Heart right ventricle (tissue), 16 donors: Measurements from ENCODE around the gene PXDC1. TPM values are rescaled to one million over a fixed set of nuclear protein-coding genes. Genes with fewer than 3 reads are reported as not detected.

Source experiments
- ATAC-seq, 8 donors: fragments of 200-7000 bp; cut with Tn5 transposase; one replicate each; pipeline ENCODE4 v1.9.1; 2020; ENCODE audit warnings: mild to moderate bottlenecking in 8 of 8, moderate library complexity in 8 of 8, moderate number of reproducible peaks in 1 of 8
- DNase-seq, 2 donors: peaks; one replicate each; pipeline ENCODE4 v3.0.0-alpha.2; 2020
- H3K27ac ChIP-seq, 10 donors: fragments of 200-600 bp; sonication (generic) in 2 of 10; one replicate each; pipeline versions ENCODE4 v1.5.0 to v1.8.0; 2020 to 2022; ENCODE audit warnings: mild to moderate bottlenecking in 3 of 10
- H3K27me3 ChIP-seq, 7 donors: fragments of 200-600 bp; one replicate each; pipeline ENCODE4 v1.8.0; 2021 to 2022; ENCODE audit warnings: mild to moderate bottlenecking in 2 of 7
- H3K36me3 ChIP-seq, 9 donors: fragments of 200-600 bp; sonication (generic) in 1 of 9; one replicate each; pipeline versions ENCODE4 v1.5.0 to v1.8.0; 2020 to 2022; ENCODE audit warnings: mild to moderate bottlenecking in 2 of 9
- H3K4me1 ChIP-seq, 9 donors: fragments of 200-600 bp; sonication (generic) in 1 of 9; one replicate each; pipeline versions ENCODE4 v1.5.0 to v1.8.0; 2020 to 2022; ENCODE audit warnings: mild to moderate bottlenecking in 4 of 9
- H3K4me3 ChIP-seq, 10 donors: fragments of 200-600 bp; sonication (generic) in 2 of 10; one replicate each; pipeline versions ENCODE4 v1.5.0 to v1.8.0; 2020 to 2022; ENCODE audit warnings: mild to moderate bottlenecking in 7 of 10, moderate library complexity in 2 of 10
- H3K9me3 ChIP-seq, 11 donors: fragments of 200-600 bp in 10 of 11; sonication (generic) in 2 of 11; one replicate each; pipeline versions ENCODE4 v1.5.0 to v1.8.0; 2013 to 2022; ENCODE audit warnings: mild to moderate bottlenecking in 2 of 11, control low read depth in 1 of 11, moderate library complexity in 1 of 11
- WGBS, 2 donors: extraction: QIAGEN DNeasy Blood & Tissue Kit; methylation state at CpG; one replicate each; pipeline ENCODE4 v1.1.7; 2013; ENCODE audit warnings: inconsistent platforms in 1 of 2; 5-methylcytosine and 5-hydroxymethylcytosine counted together
- intact Hi-C, 10 donors: fragments of 100-400 bp; cut with DNase I; formaldehyde crosslinking; loops; one replicate each; pipeline versions ENCODE4 v1.11.1 to v1.14.2; 2022
- polyA plus RNA-seq, 2 donors: library from polyadenylated mRNA; stranded (reverse); fragments of 200-250 nt; gene quantifications; one replicate each; pipeline ENCODE4 v1.2.3, GENCODE V29; 2013
- total RNA-seq, 10 donors: library from RNA; stranded (reverse); fragmentation: NEBNext Ultra II Directional in 3 of 10; extraction: Animal tissue kit (Norgen Biotek cat#: 25700) in 3 of 10; gene quantifications; one replicate each; pipeline versions ENCODE4 v1.2.1 to v1.2.4, GENCODE V29; 2021 to 2023
- TF ChIP-seq, protein P1 (sequence below), 9 donors: fragments of 200-600 bp; sonication (generic) in 2 of 9; IDR thresholded peaks; one replicate each; pipeline versions ENCODE4 v1.5.0 to v1.8.0; 2021 to 2022; ENCODE audit warnings: antibody characterized with exemption in 9 of 9, mild to moderate bottlenecking in 5 of 9, moderate library complexity in 1 of 9
- donor health status: Arrhythmogenic right ventricular cardiomyopathy.
- donor health status: ischemic (EF 13 %, LVEDD 7.1; RV severe dilation, severe dysfunction).
- donor health status: healthy with polysubstance abuse.
- donor health status: DM: no; HTN: yes; CAD: no.
- donor health status: DM: no; HTN: no; CAD: no.
- donor health status: ischemic (EF 25% LVEDD 6.9; RV normal size, moderate dysfunction).
- donor health status: ischemic (EF 25% LVEDD 5.7; RV mildly dilated, moderate dysfunction).
- donor health status: healthy.
- donor health status: DM: yes; HTN: yes; CAD: no.
- donor health status: Ischemic cardiomyopathy.
- donor health status: ischemic (EF 35%, LVEDD 5.7; RV mildly dilated, moderate dysfunction).
- donor health status: nonischemic (EF 11% LVEDD 7.7; RV severe dilation, severe dysfunction).
- donor health status: DM: yes; HTN: yes; CAD: no.
- donor health status: PGD.
- donor health status: ischemic (EF 29% LVEDD 5.4; RV normal size, mild dysfunction).
- donor health status: nonischemic (EF 23%, LVEDD 6.1; RV moderate dilation, normal function).

The PXDC1 gene
- total and polyA plus RNA-seq, 12 donors, result 11.3 to 69.9 (median 21.7) TPM

DNA sequence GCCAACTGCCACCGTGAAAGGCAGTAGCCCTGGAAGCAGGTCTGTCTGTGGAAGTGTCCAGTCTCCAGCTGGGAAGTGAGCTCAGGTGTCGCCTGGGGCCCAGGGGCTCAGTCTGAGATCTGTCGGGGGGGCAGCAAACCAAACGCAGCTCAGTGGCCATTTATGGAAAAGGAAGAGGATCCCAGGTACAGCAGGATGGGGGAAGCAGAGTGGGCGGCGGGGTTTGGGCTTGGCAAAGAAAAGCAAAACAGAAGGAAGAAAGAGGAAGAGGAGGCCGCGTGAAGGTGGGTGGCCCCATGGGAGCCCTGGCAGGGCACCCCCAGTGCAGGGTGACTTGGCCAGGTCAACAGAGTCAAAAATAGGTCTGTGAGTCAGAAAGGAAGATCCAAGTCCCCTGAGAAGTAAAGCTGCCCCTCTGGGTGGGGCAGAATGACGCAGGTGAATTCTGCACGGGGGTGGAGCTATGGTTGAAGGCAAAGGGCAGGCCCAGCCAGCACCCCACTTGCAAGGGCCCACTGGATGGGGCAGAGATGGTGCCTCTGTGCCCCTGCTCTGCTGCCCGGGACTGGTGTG lies 5.3 kb downstream of the PXDC1 start:
- 65 to 66% methylated on average over 11 of the region's 11 CpGs for WGBS, 2 donors
- Histone ChIP-seq H3K36me3 (peaks cover 0 to 7% (median 0%) of the 10 kb centered on the region in 9 donors), H3K27ac (peak overlapping the region in 9 of 10 donors; percentile 6 to 79 (median 53)), H3K9me3 (no peaks in the 10 kb centered on the region), H3K4me3 (no peak overlapping the region), H3K27me3 (peaks cover 0 to 17% (median 0%) of the 10 kb centered on the region in 7 donors), H3K4me1 (peaks cover 35 to 99% (median 84%) of the 10 kb centered on the region in 9 donors)
- intact Hi-C loops, result loop anchor here in 7 of 10 donors (2.0 to 10.0 kb wide), 10 partner anchors 61 to 409 kb away; partner anchors contain the start of genes ECI2 (in 1 of the 7) and FAM50B (in 1 of the 7)
- TF ChIP-seq, protein P1, sequence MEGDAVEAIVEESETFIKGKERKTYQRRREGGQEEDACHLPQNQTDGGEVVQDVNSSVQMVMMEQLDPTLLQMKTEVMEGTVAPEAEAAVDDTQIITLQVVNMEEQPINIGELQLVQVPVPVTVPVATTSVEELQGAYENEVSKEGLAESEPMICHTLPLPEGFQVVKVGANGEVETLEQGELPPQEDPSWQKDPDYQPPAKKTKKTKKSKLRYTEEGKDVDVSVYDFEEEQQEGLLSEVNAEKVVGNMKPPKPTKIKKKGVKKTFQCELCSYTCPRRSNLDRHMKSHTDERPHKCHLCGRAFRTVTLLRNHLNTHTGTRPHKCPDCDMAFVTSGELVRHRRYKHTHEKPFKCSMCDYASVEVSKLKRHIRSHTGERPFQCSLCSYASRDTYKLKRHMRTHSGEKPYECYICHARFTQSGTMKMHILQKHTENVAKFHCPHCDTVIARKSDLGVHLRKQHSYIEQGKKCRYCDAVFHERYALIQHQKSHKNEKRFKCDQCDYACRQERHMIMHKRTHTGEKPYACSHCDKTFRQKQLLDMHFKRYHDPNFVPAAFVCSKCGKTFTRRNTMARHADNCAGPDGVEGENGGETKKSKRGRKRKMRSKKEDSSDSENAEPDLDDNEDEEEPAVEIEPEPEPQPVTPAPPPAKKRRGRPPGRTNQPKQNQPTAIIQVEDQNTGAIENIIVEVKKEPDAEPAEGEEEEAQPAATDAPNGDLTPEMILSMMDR (IDR thresholded peaks at IDR 0.05), result no peak
- DNase-seq (no peak), ATAC-seq (peak in 2 of 8 donors; percentile 15 to 18)

DNA sequence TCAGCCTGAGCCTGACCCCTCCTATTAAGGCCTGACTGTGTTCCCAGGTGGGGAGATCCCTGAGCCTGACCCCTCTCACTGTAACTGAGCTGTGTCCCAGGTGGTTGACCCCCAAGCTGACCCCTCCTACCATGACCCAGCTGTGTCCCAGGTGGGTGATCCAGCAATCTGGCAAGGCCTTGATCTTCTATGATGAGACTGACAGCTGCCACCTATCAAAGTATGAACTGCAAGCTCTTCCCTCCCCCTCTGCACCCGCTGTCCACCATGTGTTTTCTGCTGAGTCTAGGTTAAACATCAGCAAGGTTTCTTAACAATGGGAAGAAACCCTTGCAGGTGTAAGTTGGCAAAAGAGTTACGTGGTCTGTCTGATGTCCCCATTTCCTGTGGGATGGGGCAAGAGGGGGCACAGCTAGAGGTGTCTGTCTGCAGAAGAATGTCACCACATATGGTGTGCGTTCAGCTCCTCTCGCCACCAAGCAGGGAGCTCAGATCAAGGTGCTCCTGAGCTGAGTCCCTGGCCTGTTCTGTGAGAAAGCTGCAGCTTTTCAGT lies 5.9 kb downstream of the PXDC1 start:
- intact Hi-C loops, result loop anchor here in 8 of 10 donors (2.0 to 10.0 kb wide), 11 partner anchors 62 to 409 kb away; partner anchors contain the start of genes ECI2 (in 1 of the 8) and FAM50B (in 1 of the 8)
- DNase-seq (no peak), ATAC-seq (no peak)
- H3K4me3 ChIP-seq, result no peak overlapping the region
- H3K9me3 ChIP-seq, result no peaks in the 10 kb centered on the region
- peaks cover 0 to 7% (median 0%) of the 10 kb centered on the region in 9 donors for H3K36me3 ChIP-seq
- peaks cover 0 to 12% (median 0%) of the 10 kb centered on the region in 7 donors for H3K27me3 ChIP-seq
- TF ChIP-seq, protein P1 (IDR thresholded peaks at IDR 0.05), result no peak
- peak overlapping the region in 7 of 10 donors; percentile 6 to 79 (median 57) for H3K27ac ChIP-seq
- 85 to 87% methylated on average over 4 of the region's 4 CpGs for WGBS, 2 donors
- peaks cover 38 to 99% (median 83%) of the 10 kb centered on the region in 9 donors for H3K4me1 ChIP-seq

DNA sequence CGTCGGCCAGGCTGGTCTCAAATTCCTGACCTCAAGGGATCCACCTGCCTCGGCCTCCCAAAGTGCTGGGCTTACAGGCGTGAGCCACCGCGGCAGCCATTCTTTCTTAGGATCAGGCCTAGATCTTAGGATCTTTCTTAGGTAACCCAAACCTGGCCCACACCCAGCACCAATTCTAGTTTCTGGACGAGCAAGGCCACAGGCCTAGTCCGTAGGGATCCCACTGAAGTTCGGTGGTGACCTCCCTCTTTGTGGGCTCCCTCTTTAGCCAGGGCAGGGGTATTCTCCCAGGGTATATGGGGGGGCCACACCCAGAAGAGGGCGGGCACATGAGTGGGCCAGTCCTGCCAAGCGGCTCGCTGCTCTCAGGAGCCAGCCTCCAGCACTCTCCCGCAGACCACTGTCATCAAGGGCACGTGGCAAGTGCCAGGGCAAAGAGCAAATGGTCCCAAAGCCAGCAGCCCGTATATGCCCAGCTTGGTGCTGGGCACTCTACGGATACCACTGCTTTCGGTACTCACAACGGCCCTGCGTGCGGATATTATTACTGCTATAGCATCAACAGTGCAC lies 6.5 kb downstream of the PXDC1 start:
- ATAC-seq, result no peak
- H3K4me3 ChIP-seq, result no peak overlapping the region
- TF ChIP-seq, protein P1 (IDR thresholded peaks at IDR 0.05), result no peak
- intact Hi-C loops, result loop anchor here (2.0 to 10.0 kb wide), 16 partner anchors 62 to 412 kb away; partner anchors contain the start of genes ECI2 (in 1 of the 10) and FAM50B (in 1 of the 10)
- H3K27ac ChIP-seq, result peak overlapping the region in 7 of 10 donors; percentile 28 to 88 (median 71)
- no peak for DNase-seq
- peaks cover 0 to 5% (median 0%) of the 10 kb centered on the region in 7 donors for H3K27me3 ChIP-seq
- peaks cover 0 to 7% (median 0%) of the 10 kb centered on the region in 9 donors for H3K36me3 ChIP-seq
- WGBS, 2 donors, result 92 to 95% methylated on average over 20 of the region's 20 CpGs
- peaks cover 39 to 100% (median 80%) of the 10 kb centered on the region in 9 donors for H3K4me1 ChIP-seq
- no peaks in the 10 kb centered on the region for H3K9me3 ChIP-seq

DNA sequence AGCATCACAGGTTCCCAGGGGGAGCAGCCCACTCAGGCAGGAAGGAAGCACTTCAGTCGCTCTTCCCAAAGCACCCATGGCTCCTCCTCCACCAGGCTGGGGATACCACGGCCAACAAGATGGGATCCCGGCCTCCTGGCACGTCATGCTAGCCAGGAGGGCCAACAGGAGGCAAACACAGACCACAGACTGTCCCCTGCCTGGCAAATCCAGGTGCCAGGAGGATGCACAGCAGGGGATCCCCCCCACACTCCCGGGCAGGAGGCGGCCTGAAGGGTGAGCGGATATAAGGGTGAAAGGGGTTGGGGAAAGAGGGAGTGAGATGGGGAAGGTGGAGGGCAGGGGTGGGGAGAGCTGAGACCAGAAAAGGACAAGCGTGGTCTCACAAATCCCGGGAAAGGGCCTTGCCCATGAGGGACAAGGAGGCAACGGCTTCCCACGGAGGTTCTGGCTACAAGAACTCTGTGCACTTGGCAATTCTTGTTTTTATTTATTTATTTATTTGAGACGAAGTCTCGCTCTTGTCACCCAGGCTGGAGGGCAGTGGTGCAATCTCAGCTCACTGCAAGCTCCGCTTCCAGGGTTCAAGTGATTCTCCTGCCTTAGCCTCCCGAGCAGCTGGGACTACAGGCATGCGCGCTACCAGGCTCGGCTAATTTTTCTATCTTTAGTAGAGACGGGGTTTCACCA lies 7.2 kb downstream of the PXDC1 start:
- TF ChIP-seq, protein P1 (IDR thresholded peaks at IDR 0.05), result no peak
- Histone ChIP-seq H3K4me3 (no peak overlapping the region), H3K4me1 (peaks cover 37 to 100% (median 74%) of the 10 kb centered on the region in 9 donors), H3K9me3 (no peaks in the 10 kb centered on the region), H3K27me3 (no peaks in the 10 kb centered on the region), H3K27ac (peak overlapping the region in 9 of 10 donors; percentile 66 to 88 (median 79)), H3K36me3 (peaks cover 0 to 8% (median 0%) of the 10 kb centered on the region in 9 donors)
- ATAC-seq, result no peak
- WGBS, 2 donors, result 74 to 76% methylated on average over 19 of the region's 19 CpGs
- intact Hi-C loops, result loop anchor here (2.0 to 10.0 kb wide), 13 partner anchors 83 to 413 kb away; partner anchors contain the start of gene ECI2 (in 1 of the 10)
- no peak for DNase-seq
